ENCODE data around the gene SAMD8. TPM values are rescaled to one million over a fixed set of nuclear protein-coding genes. Genes with fewer than 3 reads are reported as not detected.
"Not testable (repeated sequence)": the region's sequence is repeated elsewhere in the genome, so short reads cannot be mapped to it uniquely, and the experiment has no call there.

The SAMD8 gene
- polyA plus RNA-seq, 3 donors: 3.0 to 14.1 (median 10.9) TPM

DNA sequence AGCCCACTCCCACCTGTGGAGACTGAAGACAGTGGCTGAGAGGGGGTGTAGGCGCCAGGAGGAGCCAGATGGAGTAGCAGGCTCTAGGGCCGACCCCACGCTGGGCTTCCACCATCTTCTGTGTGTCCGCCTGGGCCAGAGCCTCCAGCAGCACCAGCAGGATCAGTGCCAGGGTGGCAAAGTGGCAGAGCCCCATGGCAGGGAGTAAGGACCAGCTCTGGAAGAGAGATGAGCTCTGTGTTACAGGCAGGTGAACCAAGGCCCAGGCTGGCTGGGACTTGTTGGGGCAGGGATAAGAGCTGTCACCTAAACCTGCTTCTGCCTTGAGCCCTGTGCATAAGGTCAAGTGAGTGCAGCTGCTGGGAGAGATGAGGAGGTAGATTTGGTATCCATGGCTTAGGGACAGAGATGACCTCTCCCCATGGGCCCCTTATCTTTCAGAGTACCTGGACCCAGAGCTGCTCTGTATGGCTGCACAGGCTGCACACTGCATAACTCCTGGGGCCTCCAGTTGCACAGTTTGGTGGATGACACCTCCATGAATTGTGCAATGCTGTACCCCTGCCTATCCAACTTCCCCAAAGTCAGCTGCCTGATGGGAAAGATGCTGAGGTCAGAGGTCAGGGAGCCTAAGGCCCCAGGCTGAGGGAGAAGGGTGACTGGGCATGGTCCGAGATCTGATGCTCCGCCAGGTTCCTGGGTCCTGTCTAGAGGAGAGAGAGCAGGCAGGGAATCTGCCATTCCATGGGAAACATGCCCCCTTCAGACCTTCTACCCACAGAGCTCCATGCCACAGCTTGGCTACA lies 7.4 kb upstream of the SAMD8 start:
- 96 to 98% (median 98%) methylated on average over 5 to 6 of the region's 6 CpGs for WGBS, 3 donors
- H3K27ac ChIP-seq (ENCODE audit: low read depth, low read length): no peak overlapping the region

DNA sequence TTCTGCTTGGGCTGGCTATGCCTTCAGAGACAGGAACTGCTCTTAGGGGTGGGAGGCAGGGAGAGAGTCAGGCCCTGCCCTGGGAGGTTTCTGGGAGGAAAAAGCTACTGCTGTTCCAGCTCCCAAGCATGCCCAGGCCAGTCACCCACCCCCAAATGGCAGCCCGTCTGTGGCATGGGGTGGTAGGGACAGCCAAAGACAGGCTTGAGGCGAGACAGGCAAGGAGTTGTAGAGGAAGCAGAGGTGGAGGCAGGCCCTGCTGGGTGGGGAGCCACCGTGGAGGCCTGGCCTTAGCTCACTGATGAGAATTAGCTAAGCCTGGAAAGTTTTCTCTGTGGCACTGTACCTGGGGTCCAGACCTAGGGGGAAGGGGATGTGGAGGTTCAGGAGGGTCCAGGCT lies 6.6 kb upstream of the SAMD8 start:
- H3K27ac ChIP-seq (ENCODE audit: low read depth, low read length): no peak overlapping the region
- 71 to 76% (median 73%) methylated on average over 3 of the region's 3 CpGs for WGBS, 3 donors

DNA sequence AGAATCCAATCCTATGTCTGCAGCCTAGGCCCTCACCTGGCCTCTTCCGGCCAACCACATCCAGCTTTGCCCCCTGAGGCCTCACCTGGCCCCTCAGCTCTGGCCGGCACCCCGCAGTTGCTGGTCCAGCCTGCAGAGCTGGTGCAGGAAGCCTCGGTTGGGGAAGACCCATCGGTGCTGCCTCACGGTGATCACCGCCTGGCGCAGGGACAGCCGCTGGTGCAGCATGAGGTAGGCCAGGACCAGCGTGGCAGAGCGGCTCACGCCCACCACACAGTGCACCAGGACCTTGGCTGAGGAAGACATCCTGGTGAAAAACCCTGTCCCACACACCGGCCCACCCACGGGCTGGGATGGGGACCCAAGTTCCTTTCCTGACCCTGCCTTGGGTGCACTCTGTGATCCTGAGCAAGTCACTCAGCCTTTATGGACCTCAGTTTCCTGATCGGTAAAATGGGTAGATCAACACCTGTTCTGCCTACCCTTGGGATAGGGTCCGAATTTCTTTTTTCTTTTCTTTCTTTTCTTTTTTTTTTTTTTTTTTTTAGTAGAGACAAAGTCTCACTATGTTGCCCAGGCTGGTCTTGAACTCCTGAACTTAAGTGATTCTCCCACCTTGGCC lies 5.8 kb upstream of the SAMD8 start:
- WGBS, 3 donors: 92 to 94% (median 92%) methylated on average over 16 of the region's 16 CpGs
- H3K27ac ChIP-seq (ENCODE audit: low read depth, low read length): no peak overlapping the region

DNA sequence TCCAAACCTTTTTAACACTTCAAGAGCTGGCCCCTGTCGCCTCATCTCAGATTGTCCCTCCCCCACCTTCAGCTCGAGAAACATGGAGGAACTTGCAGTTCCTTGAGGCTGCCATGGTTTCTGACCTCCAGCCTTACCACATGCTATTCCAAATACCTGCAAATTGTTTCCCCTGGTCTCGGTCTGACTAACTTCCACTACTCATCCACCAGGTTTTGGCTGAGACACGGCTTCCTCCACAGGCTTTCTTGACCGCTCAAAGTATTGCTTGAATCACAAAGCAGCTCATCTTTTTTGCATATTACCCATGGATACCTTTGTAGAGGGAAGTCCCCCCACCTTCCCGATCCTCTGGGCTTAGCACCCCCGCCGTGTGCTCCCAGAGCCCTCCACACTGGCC lies 5.2 kb upstream of the SAMD8 start:
- H3K27ac ChIP-seq (ENCODE audit: low read depth, low read length): no peak overlapping the region
- WGBS, 3 donors: 77 to 80% (median 80%) methylated on average over 8 of the region's 8 CpGs

DNA sequence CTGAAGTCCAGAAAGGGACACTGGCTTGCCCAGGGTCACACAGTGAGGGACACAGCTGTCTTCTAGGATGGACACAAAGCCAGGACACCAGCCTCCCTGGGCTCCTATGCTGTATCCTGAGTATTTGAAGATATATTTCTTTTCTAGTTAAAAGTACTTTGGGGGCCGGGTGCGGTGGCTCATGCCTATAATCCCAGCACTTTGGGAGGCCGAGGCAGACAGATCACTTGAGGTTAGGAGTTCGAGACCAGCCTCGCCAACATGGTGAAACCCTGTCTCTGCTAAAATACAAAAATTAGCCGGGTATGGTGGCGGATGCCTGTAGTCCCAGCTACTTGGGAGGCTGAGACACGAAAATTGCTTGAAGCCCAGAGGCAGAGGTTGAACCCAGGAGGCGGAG lies 4.6 kb upstream of the SAMD8 start:
- not testable (repeated sequence) for H3K27ac ChIP-seq (ENCODE audit: low read depth, low read length)
- WGBS, 3 donors: 95 to 97% (median 96%) methylated on average over 9 of the region's 9 CpGs

DNA sequence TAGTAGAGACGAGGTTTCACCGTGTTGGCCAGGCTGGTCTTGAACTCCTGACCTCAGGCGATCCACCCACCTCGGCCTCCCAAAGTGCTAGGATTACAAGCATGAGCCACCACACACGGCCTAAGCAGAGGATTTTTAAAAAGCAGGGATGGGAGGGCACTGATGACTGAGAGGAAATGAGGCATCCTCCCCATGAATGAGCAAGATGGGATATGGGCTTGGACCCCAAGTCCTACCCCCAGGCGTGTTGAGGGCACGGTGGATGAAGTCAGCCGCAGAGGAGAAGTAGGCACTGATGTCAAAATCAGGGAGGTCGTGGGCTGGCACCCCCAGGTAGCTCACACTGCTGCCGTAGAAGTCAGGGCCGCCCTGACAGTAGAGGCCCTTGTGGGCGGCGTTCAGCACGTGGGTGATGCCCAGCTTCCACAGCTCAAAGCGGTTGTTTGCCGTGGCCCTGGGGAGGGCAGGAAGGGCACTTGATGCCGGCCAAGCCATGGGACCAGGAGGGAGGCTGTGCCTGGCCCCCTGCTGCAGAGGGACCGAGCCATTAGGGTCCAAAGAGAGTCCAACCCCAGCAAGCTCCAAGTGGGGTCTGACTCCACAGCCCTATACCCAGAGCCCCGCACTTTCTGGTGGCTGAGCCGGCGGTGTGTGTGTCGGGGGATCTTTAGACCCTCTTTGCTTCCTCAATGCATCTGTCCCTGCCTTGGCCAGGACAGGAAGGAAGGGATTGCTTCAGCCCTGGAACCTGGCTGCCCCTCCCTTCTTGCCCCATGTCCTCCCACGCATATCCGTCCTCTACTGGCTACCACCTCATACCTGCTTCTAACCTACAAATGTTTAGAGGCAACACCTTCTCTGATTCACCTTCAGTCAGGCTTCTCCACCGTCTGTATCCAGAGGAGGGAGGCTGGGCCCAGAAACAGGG lies 3.4 kb upstream of the SAMD8 start:
- no peak overlapping the region for H3K27ac ChIP-seq (ENCODE audit: low read depth, low read length)
- WGBS, 3 donors: 76 to 83% (median 76%) methylated on average over 25 of the region's 25 CpGs

DNA sequence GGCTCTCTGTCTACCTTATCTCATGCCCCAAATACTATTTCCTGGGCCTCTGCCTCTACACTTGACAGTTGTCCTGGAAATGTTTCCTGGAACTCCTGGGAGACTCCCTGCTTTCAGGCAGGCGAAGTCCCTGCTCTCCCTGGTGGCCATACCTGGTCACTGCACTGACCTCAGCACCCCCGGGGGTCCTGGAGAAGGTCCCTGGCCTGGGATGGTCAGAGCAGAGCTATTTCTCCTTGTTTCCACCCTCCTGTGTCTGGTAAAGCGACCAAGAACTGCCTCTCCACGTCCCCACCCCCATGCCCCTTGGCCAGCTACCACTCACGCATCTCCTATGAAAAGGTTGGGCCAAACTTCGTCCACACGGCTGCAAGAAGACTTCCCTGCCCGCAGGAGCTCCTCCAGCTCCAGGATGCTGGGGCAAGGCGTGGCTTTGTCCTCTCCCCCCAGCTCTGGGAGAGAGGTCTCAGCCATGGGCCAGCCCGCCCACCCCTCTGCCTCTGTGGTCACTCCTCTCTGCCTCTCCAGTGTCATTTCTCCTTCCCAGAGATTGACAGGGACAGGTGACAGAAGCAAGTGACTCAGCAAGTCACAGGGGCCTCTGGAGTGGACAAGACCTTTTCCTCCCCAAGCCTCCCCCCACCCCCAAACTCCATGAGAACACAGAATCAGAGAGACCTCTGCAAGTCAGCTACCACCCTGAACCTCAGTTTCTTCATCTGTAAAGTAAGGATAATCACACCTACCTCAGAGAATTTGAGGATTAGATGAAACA lies 2.6 kb upstream of the SAMD8 start:
- no peak overlapping the region for H3K27ac ChIP-seq (ENCODE audit: low read depth, low read length)
- 58 to 72% (median 67%) methylated on average over 10 of the region's 10 CpGs for WGBS, 3 donors

DNA sequence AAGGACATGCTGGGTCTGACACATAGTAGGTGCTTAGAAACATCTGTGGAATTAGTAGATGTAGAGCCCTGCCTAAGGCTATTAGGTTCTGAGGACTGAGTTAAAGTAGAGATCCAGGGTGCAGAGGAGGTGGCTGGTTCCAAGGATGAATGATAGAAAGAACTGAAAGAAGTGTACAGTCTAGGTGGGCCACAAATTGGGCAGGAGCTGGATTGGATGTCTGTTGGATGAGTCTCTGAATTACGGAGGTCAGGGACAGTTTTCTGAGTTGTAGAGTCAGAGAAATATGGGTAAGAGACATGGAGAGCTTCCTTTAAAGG lies 2.0 kb upstream of the SAMD8 start:
- H3K27ac ChIP-seq (ENCODE audit: low read depth, low read length): no peak overlapping the region
- 78 to 93% (median 84%) methylated on average over 1 of the region's 1 CpG for WGBS, 3 donors

DNA sequence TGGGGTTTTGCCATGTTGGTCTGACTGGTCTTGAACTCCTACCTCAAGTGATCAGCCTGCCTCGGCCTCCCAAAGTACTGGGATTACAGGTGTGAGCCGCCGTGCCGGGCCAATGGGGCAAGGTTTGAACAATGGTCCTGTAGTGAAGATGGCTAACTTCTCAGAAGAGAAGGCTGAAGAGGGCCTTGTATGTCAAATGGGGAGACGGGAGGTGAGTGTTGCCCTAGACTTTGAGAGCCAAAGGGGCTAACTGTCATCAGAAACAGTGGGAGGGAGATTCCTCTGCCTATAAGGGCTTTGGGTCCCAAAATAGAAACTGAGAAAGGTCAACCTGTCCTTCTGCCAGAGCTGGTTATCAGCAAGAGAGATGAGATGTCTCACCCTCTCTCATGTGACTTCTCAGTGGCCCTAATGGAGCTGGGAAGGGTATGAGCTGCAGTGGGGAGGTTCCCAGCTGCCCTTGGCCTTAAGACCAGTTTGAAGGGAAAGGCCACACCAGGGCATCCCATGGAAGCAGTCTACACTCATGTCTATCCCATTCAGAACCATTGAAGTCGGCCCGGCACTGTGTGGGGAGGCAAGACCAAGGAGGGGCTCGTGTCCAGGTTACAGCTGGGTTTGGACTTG lies 1.3 kb upstream of the SAMD8 start:
- H3K27ac ChIP-seq (ENCODE audit: low read depth, low read length): no peak overlapping the region
- WGBS, 3 donors: 95 to 98% (median 96%) methylated on average over 8 of the region's 8 CpGs

DNA sequence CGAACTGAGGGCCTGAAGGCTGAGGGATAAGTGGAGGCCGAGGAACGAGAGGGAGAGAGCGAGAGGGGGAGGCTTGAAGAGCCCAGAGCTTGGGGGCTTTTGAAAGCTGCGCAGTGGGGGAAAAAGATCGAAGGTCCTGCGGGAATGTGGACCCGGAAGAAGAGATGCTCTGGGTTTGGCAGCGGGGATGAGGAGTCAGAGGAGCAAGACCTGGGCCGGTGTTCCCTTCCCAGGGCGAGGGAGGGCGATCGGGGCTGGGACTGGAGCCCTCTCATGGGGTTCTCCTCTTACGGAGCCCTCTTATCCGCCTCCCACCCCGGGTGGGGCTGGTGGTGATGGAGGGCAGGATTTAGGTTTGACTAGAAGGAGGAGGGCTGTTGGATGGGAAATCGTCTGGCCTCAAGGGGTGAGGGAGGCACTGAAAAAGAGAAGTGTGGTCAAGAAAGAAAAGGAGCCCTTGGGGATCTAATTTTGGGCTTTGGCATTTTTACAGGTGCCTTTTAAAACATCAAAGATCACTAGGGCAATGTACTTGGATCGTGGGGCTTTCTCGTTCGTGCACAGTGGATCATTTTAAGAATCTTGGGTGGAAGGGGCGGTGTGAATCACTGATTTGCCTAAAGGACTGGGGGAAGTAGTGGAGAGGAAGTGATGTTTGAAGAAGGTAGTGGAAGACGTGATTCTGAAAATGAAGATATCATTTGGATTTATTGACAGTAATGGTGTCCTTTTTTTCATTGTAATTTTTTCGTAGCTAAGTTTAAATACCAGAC lies 637 bp downstream of the SAMD8 start:
- peak overlapping the region; percentile 65 for H3K27ac ChIP-seq (ENCODE audit: low read depth, low read length)
- WGBS, 3 donors: 1 to 2% (median 2%) methylated on average over 22 to 23 of the region's 23 CpGs

DNA sequence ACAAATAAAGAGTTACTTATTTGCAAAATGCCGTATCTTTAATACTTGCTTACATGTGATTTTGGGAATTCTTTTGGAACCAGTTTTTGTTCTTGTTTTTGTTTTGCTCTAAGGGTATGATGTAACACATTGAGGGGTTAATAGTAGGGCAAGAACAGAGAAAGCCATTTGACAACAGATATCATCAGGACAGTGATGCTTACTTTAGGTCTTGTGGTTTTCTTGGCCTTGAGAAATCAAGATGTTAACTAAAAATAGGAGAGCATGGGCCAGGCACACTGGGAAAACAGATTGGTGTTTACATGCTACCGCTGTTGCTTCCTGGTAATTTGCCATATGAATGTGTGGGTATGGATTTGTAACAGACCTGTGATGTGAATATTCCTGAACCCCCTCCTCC lies 3.7 kb downstream of the SAMD8 start:
- 58 to 65% (median 64%) methylated on average over 2 of the region's 2 CpGs for WGBS, 3 donors
- H3K27ac ChIP-seq (ENCODE audit: low read depth, low read length): no peak overlapping the region

DNA sequence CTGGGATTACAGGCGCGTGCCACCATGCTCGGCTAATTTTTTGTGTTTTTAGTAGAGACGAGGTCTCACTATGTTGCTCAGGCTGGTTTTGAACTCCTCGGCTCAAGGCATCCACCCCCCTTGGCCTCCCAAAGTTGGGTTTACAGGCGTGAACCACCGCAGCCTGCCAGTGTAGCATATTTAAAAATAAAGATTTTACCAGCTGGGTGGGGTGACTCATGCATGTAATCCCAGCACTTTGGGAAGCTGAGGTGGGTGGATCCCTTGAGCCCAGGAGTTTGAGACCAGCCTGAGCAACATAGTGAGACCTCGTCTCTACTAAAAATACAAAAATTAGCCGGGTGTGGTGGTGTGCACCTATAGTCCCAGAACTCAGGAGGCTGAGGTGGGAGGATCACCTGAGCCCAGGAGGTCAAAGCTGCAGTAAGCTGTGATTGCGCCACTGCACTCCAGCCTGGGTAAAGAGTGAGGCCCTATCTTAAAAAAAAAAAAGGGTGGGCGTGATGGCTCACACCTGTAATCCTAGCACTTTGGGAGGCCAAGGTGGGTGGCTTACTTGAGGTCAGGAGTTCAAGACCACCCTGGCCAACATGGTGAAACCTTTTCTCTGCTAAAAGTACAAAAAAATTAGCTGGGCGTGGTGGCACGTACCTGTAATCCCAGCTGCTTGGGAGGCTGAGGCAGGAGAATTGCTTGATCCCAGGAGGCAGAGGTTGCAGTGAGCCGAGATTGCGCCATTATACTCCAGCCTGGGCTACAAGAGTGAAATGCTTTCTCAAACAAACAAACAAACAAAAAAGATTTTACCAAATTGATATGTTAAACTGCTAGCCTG lies 5.7 kb downstream of the SAMD8 start:
- H3K27ac ChIP-seq (ENCODE audit: low read depth, low read length): not testable (repeated sequence)
- 89 to 96% (median 91%) methylated on average over 15 of the region's 15 CpGs for WGBS, 3 donors

DNA sequence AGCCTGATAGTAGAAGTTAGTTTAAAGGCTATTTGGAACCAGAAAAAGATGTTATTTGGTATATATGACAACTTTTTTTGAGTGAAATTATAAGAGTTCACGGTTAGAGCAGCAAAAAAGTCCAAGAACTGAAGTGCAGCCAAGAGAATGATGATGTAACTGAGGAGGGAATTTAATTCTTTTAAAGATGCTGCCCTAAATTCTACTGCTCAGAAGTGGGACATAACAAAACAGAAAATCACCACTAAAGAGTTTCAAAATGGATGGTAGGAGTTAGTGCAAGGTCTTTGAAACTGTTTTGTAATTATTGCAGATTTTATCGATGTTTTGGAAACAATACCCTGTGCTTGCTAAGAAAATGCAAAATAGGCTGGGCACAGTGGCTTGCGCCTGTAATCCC lies 6.5 kb downstream of the SAMD8 start:
- H3K27ac ChIP-seq (ENCODE audit: low read depth, low read length): no peak overlapping the region
- 60 to 85% (median 62%) methylated on average over 3 of the region's 3 CpGs for WGBS, 3 donors

DNA sequence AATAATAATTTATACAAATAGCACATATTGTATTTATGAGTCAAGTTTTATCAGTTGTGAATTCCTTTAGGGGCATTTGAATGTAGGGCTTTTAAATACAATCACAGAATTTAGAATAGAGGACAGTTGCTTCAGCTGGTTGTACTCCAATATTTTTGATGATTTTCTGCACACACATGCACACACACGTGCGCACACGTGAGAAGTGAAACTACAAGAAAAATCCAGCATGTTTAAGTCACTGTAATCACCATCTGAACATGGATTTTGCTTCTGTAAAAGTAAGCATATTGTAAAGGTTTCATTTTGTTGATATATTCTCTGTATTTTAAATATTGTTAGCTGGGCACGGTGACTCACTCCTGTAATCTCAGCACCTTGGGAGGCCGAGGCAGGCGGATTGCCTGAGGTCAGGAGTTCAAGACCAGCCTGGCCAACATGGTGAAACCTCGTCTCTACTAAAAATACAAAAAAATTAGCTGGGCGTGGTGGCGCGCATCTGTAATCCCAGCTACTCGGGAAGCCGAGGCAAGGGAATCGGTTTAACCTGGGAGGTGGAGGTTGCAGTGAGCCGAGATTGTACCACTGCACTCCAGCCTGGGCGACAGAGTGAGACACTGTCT lies 8.1 kb downstream of the SAMD8 start:
- not testable (repeated sequence) for H3K27ac ChIP-seq (ENCODE audit: low read depth, low read length)
- 91 to 92% (median 91%) methylated on average over 15 of the region's 15 CpGs for WGBS, 3 donors

DNA sequence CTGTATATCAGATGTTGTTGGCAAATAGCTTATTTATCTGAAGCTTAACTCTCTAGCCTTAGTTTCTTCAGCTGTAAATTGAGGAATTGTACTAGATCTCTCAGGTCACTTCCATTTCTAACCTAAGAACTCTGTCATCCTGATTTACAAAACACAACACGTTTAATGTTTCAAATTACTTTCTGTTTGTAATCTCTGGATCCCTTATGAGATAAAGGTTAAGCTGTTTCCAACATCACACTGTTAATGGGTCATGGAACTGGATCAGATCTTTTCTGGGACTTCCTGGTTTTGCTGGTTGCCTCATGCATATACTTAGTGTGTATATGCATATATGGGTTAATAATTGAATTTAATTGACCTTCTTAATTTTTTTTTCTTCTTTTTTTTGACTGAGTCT lies 9.9 kb downstream of the SAMD8 start:
- 10 to 37% (median 14%) methylated on average over 1 of the region's 1 CpG for WGBS, 3 donors
- H3K27ac ChIP-seq (ENCODE audit: low read depth, low read length): no peak overlapping the region

DNA sequence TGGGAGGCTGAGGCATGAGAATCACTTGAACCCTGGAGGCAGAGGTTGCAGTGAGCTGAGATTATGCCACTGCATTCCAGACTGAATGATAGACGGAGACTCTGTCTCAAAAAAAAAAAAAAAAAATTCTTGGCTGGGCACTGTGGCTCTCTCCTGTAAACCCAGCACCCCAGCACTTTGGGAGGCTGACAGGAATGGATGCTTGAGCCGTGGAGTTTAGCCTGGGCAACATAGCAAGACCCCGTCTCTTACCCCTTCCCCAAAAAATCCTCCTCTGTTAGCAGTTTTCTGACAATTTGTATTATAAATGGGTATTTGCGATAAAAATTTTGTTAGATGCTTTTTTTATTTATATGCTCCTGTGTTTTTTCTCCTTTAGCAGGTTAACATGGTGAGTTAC lies 11.0 kb downstream of the SAMD8 start:
- no peak overlapping the region for H3K27ac ChIP-seq (ENCODE audit: low read depth, low read length)
- 96 to 97% (median 96%) methylated on average over 4 of the region's 4 CpGs for WGBS, 3 donors

Data from adipose tissue (tissue), 3 donors.